Stimulated activated CD8-positive, alpha-beta memory T cell treated with anti-CD3 and anti-CD28 coated beads, Interleukin-4, amount 100 ng/mL, for 48 hours (primary cell): ENCODE data around the gene DDX52.
"Not testable (repeated sequence)": the region's sequence is repeated elsewhere in the genome, so short reads cannot be mapped to it uniquely, and the experiment has no call there.

Experiments used
- DNase-seq: peaks from one replicate; pipeline ENCODE4 v3.0.0-alpha.2; 2020

Gene DDX52, protein sequence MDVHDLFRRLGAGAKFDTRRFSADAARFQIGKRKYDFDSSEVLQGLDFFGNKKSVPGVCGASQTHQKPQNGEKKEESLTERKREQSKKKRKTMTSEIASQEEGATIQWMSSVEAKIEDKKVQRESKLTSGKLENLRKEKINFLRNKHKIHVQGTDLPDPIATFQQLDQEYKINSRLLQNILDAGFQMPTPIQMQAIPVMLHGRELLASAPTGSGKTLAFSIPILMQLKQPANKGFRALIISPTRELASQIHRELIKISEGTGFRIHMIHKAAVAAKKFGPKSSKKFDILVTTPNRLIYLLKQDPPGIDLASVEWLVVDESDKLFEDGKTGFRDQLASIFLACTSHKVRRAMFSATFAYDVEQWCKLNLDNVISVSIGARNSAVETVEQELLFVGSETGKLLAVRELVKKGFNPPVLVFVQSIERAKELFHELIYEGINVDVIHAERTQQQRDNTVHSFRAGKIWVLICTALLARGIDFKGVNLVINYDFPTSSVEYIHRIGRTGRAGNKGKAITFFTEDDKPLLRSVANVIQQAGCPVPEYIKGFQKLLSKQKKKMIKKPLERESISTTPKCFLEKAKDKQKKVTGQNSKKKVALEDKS

GRCh38 chr17:37643118-37643766, at the start of gene DDX52:
Gene DDX52, minus strand, starts transcription at chr17:37643446. Its CDS starts 26 bp downstream, at chr17:37643420.
- DNase-seq, result peak; percentile 90

- no peak for DNase-seq
Measured at GRCh38 chr17:37691807-37692206, 48.6 kb upstream of the DDX52 start.

DNA sequence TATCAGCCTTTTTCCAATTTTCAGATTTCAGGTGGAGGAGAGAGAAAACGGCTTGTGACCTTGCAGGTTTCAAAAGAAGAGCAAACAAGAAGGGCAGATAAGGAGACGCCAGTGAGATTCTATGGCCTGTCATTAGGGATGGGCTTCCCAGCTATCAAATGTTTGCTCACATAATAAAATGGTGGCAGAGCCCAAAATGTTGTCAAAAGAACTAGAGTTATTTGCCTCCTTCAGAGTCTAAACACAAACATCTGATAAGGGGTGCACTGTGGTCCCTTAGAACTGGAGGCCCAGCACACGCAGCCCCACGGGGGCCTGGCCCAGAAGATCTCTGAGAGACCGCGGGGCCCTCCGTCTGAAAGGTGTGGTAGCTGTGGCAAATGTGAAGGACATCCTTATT, 46.1 kb upstream of the DDX52 start:
- DNase-seq, result no peak

DNA sequence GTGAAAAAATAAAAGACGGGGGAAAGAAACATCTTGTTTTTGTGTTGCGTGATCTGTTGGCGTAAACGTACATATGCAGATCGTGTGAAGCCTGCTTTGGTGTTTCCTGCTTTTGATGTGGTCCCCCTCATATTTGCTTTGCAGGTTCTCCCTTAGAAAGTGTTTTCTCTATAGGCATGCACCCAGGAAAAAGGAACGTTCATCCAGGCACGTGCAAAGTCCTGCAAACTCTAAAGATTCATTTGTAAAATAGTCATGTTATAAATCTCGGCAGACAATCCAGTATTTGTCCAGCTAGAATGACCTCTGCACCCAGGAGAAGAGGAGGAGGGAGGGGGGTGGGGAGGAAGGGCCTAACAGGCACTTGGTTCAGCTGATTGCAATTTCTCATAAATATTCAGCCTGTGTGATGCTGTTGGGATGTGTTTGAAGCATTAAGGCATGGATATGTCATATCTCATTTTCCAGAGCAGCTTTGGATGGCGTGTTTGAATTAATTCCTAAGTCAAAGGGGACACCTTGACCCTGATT, 40.3 kb upstream of the DDX52 start:
- DNase-seq, result no peak

- DNase-seq, result no peak
Measured at GRCh38 chr17:37682007-37682406, 38.8 kb upstream of the DDX52 start.

DNA sequence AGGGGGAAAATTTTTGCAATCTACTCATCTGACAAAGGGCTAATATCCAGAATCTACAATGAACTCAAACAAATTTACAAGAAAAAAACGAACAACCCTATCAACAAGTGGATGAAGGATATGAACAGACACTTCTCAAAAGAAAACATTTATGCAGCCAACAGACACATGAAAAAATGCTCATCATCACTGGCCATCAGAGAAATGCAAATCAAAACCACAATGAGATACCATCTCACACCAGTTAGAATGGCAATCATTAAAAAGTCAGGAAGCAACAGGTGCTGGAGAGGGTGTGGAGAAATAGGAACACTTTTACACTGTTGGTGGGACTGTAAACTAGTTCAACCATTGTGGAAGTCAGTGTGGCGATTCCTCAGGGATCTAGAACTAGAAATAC, 36.7 kb upstream of the DDX52 start:
- not testable (repeated sequence) for DNase-seq

GRCh38 chr17:37678036-37678435, 34.8 kb upstream of the DDX52 start:
- no peak for DNase-seq

GRCh38 chr17:37677021-37677420, 33.8 kb upstream of the DDX52 start:
- no peak for DNase-seq

DNA sequence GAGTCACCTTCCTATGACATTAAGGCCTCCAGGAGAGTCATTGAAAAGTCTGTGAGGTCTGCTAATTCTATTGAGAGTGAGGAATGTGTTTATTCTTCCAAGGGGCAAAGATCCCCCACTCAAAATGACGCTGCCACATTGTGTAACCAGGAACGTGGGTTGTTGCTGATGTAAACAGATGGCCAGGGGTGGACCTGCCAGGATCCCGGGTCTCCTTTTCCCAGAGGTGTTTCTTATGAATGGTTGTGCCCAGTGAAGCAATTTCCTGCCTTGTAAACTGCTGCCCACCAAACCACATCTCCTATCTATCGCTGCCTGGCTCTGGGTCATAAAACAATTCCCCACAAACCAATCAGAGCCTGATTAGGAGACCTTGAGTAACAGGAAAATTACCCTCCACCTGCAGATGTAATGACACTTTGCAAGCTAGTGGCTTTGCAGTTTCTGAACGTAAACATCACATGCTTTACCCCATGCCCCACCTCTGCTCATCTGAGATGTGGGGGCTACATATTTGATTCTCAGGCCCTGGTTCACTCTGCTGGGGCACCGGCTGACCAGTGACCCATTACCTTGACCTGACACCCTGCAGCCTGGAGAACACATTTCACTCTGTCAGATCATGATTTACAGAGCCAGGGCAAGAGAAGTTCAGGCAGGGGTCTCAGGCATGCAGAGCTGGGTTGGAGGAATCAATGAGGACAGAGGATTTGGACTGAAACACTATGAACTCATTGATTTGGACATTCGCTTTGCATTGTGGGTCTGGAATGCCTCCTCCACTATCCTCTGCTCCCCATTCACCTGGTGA, 33.1 kb upstream of the DDX52 start:
- no peak for DNase-seq

DNA sequence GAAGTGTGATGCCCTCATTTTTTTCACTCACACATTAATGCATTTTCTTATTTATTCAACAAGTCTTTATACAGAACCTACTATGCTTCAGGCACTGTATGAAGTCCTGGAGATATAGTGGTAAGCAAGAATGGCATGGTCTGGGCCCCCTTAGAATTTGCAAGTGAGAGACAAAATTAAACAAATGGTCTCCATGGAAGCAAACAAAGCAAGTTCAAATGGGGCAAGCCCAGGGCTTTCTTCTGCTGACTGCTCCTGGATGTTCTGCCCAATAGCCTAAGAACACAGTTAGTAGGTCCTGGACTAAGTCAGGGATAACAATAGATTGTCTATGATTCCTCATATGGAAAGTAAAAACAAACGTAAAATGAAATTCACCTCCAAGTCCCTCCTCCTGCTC, 31.3 kb upstream of the DDX52 start:
- no peak for DNase-seq

- no peak for DNase-seq
Measured at GRCh38 chr17:37673386-37673785, 30.1 kb upstream of the DDX52 start.

DNA sequence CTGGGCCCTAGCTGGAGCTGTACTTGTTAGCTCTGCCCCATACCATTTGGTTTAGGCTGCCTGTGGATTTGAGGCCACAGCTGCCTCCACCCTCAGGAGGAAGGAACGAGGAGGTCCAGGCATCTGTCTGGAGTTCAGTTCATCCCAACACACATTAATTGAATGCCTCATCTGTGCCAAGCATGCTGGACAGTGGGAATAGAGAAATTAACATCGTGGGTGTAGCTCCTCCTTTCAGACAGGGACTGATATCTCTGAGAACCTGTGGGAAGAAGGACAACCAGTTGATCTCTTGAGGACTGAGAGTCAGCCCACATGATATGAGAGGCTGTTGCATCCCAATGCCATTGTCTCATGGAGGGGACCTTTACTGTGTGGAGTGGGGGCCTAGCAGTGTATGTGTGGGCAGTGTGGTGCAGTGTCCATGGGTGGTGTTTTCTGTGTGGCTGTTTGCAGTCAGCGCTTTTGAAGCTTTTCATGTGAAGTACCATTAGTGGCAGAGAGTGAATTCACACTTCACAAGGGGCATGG, 29.4 kb upstream of the DDX52 start:
- DNase-seq, result no peak

GRCh38 chr17:37671824-37672547, 28.7 kb upstream of the DDX52 start:
- no peak for DNase-seq

GRCh38 chr17:37671028-37671823, 28.0 kb upstream of the DDX52 start:
- no peak for DNase-seq

DNA sequence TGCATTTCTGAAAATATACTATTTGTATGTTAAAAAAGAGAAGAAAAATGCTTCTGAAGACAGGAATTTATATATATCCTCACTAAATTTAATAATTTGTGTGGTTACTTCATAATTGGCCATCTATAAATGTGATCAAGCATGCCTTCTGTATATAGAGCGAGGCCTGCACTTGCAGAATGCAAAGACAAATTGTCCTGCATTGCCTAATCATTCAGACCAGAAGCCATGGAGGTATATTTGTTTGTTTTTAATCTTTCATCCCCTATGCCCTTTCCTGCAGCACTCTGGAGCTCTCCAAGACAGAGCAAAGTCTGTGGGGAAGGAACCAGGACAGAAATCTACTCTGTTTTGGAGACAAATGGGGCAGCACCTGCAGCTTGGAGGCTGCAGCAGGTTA, 23.8 kb upstream of the DDX52 start:
- no peak for DNase-seq

DNA sequence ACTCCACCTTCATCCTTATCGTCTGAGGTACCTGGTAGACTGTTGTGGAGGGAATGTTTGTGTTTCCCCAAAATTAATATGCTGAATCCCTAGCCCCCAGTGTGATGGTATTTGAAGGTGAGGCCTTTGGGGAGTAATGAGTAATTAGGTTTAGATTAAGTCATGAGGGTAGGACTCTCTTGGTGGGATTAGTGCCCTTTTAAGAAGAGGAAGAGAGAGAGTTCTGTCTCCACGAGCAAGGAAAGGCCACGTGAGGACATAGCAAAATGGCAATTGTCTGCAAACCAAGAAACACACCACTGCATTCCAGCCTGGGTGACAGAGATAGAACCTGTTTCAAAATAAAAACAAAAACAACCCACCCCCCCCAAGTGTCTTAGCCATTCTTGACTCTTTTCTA, 21.0 kb upstream of the DDX52 start:
- no peak for DNase-seq

DNA sequence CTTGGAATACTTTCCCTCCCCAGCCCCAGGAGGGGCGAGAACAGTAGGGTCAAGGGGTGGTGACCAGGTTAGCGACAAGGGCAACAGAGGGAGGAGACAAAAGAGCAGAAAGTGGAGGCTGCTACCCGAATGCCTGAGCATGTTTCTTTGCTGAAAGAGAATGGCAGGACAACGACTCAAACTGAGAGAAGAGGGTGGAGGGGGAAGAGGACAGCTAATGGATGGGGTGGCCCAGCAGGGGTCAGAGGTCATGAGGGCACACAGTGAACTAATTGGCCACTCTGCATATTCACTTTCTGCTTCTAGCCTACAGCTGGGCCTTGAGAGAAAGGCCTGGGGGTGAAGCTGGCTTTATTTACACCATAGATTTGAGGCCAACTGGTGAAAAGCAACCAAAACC, 19.1 kb upstream of the DDX52 start:
- DNase-seq, result no peak

- no peak for DNase-seq
Measured at GRCh38 chr17:37661400-37662014, 18.3 kb upstream of the DDX52 start.

- DNase-seq, result no peak
Measured at GRCh38 chr17:37659925-37660324, 16.7 kb upstream of the DDX52 start.

GRCh38 chr17:37657202-37657601, 14.0 kb upstream of the DDX52 start:
- no peak for DNase-seq

DNA sequence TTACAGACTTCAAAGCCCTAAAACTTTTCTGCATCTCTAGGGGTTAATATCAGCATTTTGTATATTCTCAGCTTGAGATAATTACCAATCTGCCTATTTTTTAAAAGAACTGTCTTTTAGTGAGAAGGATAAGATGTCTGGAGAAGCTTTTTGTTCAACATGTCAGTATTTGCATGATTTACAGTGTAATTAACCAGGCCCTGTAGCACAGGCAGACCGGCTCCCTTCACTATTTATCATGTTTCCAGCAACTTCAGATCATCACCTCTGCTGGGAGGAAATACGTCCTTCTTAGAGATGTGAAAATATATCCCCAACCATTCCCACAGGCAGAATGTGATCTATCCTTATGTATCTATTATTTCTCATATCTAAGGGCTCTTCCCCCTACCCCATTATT, 8.6 kb upstream of the DDX52 start:
- DNase-seq, result no peak
